HepG2 (cell line): ENCODE data around the gene OSBP. TPM values are rescaled to one million over a fixed set of nuclear protein-coding genes. Genes with fewer than 3 reads are reported as not detected.

Experiments
- GABPA ChIP-seq, 2 experiments: IDR thresholded peaks; 2 replicates each; pipeline ENCODE4 v1.6.1; 2011 to 2016; ENCODE audit warnings: low read depth in 2 of 2, low read length in 1 of 2, missing biosample characterization in 1 of 2, missing genetic modification characterization in 1 of 2
- HNF4A ChIP-seq: sonication (generic); formaldehyde crosslinking; IDR thresholded peaks from 2 replicates; pipeline ENCODE4 v1.4.0; 2020; ENCODE audit warnings: missing genetic modification reagents
- HOXD1 ChIP-seq: sonication (generic); formaldehyde crosslinking; IDR thresholded peaks from 2 replicates; pipeline ENCODE4 v1.5.0; 2020; ENCODE audit warnings: missing genetic modification reagents
- KDM3A ChIP-seq: IDR thresholded peaks from 2 replicates; pipeline ENCODE4 v1.6.1; 2018; ENCODE audit warnings: low read depth, missing compliant biosample characterization
- MEIS1 ChIP-seq: sonication (generic); formaldehyde crosslinking; IDR thresholded peaks from 2 replicates; pipeline ENCODE4 v1.9.0; 2021; ENCODE audit warnings: mild to moderate bottlenecking, missing genetic modification reagents, moderate library complexity, borderline replicate concordance
- MIXL1 ChIP-seq: IDR thresholded peaks from 2 replicates; pipeline ENCODE4 v1.6.1; 2016
- NR2C2 ChIP-seq: sonication (generic); formaldehyde crosslinking; IDR thresholded peaks from 2 replicates; pipeline ENCODE4 v1.4.0; 2020; ENCODE audit warnings: missing genetic modification reagents, mild to moderate bottlenecking, moderate library complexity, borderline replicate concordance
- PHF8 ChIP-seq: sonication (generic); formaldehyde crosslinking; IDR thresholded peaks from 2 replicates; pipeline ENCODE4 v1.5.0; 2020; ENCODE audit warnings: missing genetic modification reagents
- REXO4 ChIP-seq: sonication (generic); formaldehyde crosslinking; IDR thresholded peaks from 2 replicates; pipeline ENCODE4 v1.8.0; 2022; ENCODE audit warnings: missing genetic modification reagents, mild to moderate bottlenecking, borderline replicate concordance
- SP4 ChIP-seq: sonication (generic); formaldehyde crosslinking; IDR thresholded peaks from 2 replicates; pipeline ENCODE4 v1.8.1; 2023; ENCODE audit warnings: mild to moderate bottlenecking, missing genetic modification reagents
- SRF ChIP-seq: IDR thresholded peaks from 2 replicates; pipeline ENCODE4 v1.6.1; 2011; ENCODE audit warnings: mild to moderate bottlenecking, low read depth, low read length, moderate library complexity
- TFAP4 ChIP-seq: sonication (generic); IDR thresholded peaks from 2 replicates; pipeline ENCODE4 v1.6.1; 2016; ENCODE audit warnings: low read depth, borderline replicate concordance
- THAP9 ChIP-seq: sonication (generic); formaldehyde crosslinking; IDR thresholded peaks from 2 replicates; pipeline ENCODE4; 2020; ENCODE audit warnings: missing genetic modification reagents, mild to moderate bottlenecking, borderline replicate concordance
- ZNF12 ChIP-seq: sonication (generic); formaldehyde crosslinking; IDR thresholded peaks from 2 replicates; pipeline ENCODE4 v1.5.0; 2020; ENCODE audit warnings: missing genetic modification reagents
- ZNF143 ChIP-seq: sonication (generic); formaldehyde crosslinking; IDR thresholded peaks from 2 replicates; pipeline ENCODE4 v1.4.0; 2020; ENCODE audit warnings: missing genetic modification reagents
- ZNF205 ChIP-seq: IDR thresholded peaks from 2 replicates; pipeline ENCODE4 v1.6.1; 2018; ENCODE audit warnings: missing biosample characterization, missing genetic modification reagents
- ZNF276 ChIP-seq: sonication (generic); formaldehyde crosslinking; IDR thresholded peaks from 2 replicates; pipeline ENCODE4 v1.4.0; 2020; ENCODE audit warnings: mild to moderate bottlenecking, low read depth, missing genetic modification reagents
- ZNF317 ChIP-seq: sonication (generic); formaldehyde crosslinking; IDR thresholded peaks from 2 replicates; pipeline ENCODE4 v1.5.0; 2020; ENCODE audit warnings: mild to moderate bottlenecking, missing genetic modification reagents
- ZNF883 ChIP-seq: sonication (generic); formaldehyde crosslinking; IDR thresholded peaks from 2 replicates; pipeline ENCODE4 v1.5.1; 2020; ENCODE audit warnings: mild to moderate bottlenecking, missing genetic modification reagents; ENCODE audit errors: not compliant biosample characterization
- polyA plus RNA-seq, 8 experiments: library from polyadenylated mRNA; depleted of rRNA in 3 of 8; stranded (reverse) in 7 of 8; unstranded in 1 of 8; fragments of >200 nt; fragmentation: Illumina TruSeq in 4 of 8; extraction: Trizol in 4 of 8; gene quantifications; 2 replicates each; pipeline versions ENCODE4 v1.2.1 to v1.2.3, GENCODE V29; 2011 to 2016; ENCODE audit warnings: low read depth in 4 of 8, missing spikeins in 1 of 8, mixed read lengths in 1 of 8; ENCODE audit not compliant: insufficient read depth in 1 of 8
- total RNA-seq, 5 experiments: library from RNA; depleted of rRNA; stranded (reverse); fragments of >200 nt; fragmentation: Illumina TruSeq; extraction: Trizol; gene quantifications; 2 replicates each; pipeline ENCODE4 v1.2.3, GENCODE V29; 2016; ENCODE audit warnings: low read depth in 1 of 5
- TF ChIP-seq, protein P1 (sequence below): sonication (generic); formaldehyde crosslinking; IDR thresholded peaks from 2 replicates; pipeline ENCODE4 v1.5.1; 2020; ENCODE audit warnings: mild to moderate bottlenecking, missing genetic modification reagents, moderate library complexity
- TF ChIP-seq, protein P2 (sequence below): sonication (generic); formaldehyde crosslinking; IDR thresholded peaks from 2 replicates; pipeline ENCODE4 v1.8.1; 2023; ENCODE audit warnings: mild to moderate bottlenecking, moderate library complexity, missing genetic modification reagents

The OSBP gene
- total and polyA plus RNA-seq, 2 of the 13 experiments (the other 11 are each of a cell fraction or from before 2014, with no cell fraction given) = 12.1 to 13.5 TPM

- TF ChIP-seq TFAP4 (peak; percentile 81), PHF8 (CRISPR knock-in tag) (peak; percentile 80; the same call in 1 of the 2 replicates), HOXD1 (CRISPR knock-in tag) (0 out of 2 replicates have a peak, but pooled peaks have one; percentile 23), SRF (0 out of 2 replicates have a peak, but pooled peaks have one; percentile 3), THAP9 (CRISPR knock-in tag) (peak; percentile 67; the same call in 1 of the 2 replicates), ZNF143 (peak; percentile 55), NR2C2 (peak; percentile 17; the same call in 1 of the 2 replicates), HNF4A (CRISPR knock-in tag) (no peak), REXO4 (CRISPR knock-in tag) (no peak), KDM3A (0 out of 2 replicates have a peak, but pooled peaks have one; percentile 41), ZNF276 (CRISPR knock-in tag) (no peak), SP4 (CRISPR knock-in tag) (peak; percentile 75), ZNF317 (CRISPR knock-in tag) (peak; percentile 72; the same call in 1 of the 2 replicates), GABPA (IDR thresholded peaks at IDR 0.05; ENCODE audit: low read depth, low read length) (peak; percentile 55), GABPA (CRISPR knock-in tag; IDR thresholded peaks at IDR 0.05; ENCODE audit: low read depth) (peak; percentile 85), MIXL1 (CRISPR knock-in tag) (peak; percentile 37; the same call in 1 of the 2 replicates), ZNF205 (CRISPR knock-in tag) (no peak), MEIS1 (peak; percentile 95), ZNF883 (CRISPR knock-in tag) (peak; percentile 32), ZNF12 (no peak)
- TF ChIP-seq, protein P1, sequence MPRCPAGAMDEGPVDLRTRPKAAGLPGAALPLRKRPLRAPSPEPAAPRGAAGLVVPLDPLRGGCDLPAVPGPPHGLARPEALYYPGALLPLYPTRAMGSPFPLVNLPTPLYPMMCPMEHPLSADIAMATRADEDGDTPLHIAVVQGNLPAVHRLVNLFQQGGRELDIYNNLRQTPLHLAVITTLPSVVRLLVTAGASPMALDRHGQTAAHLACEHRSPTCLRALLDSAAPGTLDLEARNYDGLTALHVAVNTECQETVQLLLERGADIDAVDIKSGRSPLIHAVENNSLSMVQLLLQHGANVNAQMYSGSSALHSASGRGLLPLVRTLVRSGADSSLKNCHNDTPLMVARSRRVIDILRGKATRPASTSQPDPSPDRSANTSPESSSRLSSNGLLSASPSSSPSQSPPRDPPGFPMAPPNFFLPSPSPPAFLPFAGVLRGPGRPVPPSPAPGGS = peak; percentile 47; the same call in 1 of the 2 replicates
- TF ChIP-seq, protein P2, sequence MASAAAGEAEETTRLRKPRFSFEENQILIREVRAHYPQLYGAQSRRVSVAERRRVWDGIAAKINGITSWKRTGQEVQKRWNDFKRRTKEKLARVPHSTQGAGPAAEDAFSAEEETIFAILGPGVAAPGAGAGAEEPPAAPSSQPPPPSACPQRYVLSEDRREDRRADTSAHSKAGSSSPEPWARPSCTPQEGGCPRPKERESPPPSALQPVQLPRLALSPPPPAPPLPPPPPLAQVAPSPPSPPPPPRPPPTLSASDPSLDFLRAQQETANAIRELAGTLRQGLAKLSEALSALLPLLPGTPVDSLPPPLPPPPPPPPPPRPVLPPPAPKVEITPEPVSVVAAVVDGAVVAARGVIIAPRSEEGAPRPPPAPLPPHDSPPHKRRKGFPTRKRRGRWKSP = 0 out of 2 replicates have a peak, but pooled peaks have one; percentile 47
Measured at GRCh38 chr11:59615637-59616395, at the start of gene OSBP (continued).
